Measurements from ENCODE around the gene MTOR. TPM values are rescaled to one million over a fixed set of nuclear protein-coding genes. Genes with fewer than 3 reads are reported as not detected.

The MTOR gene
- total RNA-seq, 4 donors from 2014 or later: 22.9 to 51.5 (median 40.3) TPM

DNA sequence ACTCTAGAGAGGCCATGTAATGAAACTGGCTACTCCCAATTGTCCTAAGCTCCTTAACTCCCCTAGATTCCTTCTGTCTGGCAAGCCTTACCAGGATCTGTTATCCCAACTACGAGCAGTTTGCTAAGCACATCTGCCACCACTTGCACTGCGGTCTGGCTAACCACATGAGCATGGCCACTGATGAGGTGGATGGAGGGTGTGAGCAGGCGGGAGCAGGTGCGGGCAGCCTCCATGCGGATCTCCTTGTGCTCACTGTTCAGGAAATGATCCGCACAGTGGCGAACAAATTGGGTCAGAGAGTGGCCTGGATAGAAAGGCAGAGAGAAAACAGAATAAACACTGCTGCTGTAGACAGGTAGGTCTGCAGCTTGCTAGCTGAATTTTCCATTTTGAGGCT lies 24.0 kb downstream of the MTOR start:
- Histone ChIP-seq H3K36me3 (no peaks in the 10 kb centered on the region), H3K27ac (no peak overlapping the region), H3K9me3 (no peaks in the 10 kb centered on the region), H3K4me1 (no peaks in the 10 kb centered on the region), H3K27me3 (no peaks in the 10 kb centered on the region), H3K4me3 (no peak overlapping the region)
- DNase-seq: no peak
- TF ChIP-seq, protein P1, sequence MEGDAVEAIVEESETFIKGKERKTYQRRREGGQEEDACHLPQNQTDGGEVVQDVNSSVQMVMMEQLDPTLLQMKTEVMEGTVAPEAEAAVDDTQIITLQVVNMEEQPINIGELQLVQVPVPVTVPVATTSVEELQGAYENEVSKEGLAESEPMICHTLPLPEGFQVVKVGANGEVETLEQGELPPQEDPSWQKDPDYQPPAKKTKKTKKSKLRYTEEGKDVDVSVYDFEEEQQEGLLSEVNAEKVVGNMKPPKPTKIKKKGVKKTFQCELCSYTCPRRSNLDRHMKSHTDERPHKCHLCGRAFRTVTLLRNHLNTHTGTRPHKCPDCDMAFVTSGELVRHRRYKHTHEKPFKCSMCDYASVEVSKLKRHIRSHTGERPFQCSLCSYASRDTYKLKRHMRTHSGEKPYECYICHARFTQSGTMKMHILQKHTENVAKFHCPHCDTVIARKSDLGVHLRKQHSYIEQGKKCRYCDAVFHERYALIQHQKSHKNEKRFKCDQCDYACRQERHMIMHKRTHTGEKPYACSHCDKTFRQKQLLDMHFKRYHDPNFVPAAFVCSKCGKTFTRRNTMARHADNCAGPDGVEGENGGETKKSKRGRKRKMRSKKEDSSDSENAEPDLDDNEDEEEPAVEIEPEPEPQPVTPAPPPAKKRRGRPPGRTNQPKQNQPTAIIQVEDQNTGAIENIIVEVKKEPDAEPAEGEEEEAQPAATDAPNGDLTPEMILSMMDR (IDR thresholded peaks at IDR 0.05): no peak
- TF ChIP-seq POLR2A (IDR thresholded peaks at IDR 0.05): no peak
- intact Hi-C loops (cut with DNase I; ENCODE audit: low total_unique reads): loop anchor here (10.0 kb wide), 1 partner anchor 406 kb away; no protein-coding TSS in a partner anchor

DNA sequence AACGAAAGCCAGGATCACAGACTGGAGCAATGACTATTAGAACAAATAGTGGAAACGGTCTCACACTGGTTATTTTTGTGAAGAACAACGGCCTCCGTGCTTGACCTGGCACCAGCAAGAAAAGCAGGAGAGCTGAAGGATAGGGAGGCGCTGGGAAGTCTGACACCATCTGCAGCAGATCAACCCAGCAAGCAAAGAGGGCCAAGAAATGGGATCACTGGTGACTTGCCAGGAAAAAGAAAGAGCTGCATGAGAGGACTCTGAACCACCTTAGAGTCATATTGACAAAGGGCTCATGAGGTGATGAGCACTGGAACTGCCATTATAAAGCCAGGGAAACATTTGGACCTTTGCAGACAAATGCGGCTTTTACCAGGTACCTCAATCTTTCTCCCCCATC lies 25.0 kb downstream of the MTOR start:
- Histone ChIP-seq H3K27ac (peak overlapping the region in 1 of 2 donors; percentile 35), H3K4me3 (no peak overlapping the region), H3K27me3 (no peaks in the 10 kb centered on the region), H3K9me3 (no peaks in the 10 kb centered on the region), H3K36me3 (no peaks in the 10 kb centered on the region), H3K4me1 (no peaks in the 10 kb centered on the region)
- no peak for DNase-seq
- intact Hi-C loops (cut with DNase I; ENCODE audit: low total_unique reads): loop anchor here (10.0 kb wide), 1 partner anchor 407 kb away; no protein-coding TSS in a partner anchor
- TF ChIP-seq, protein P1 (IDR thresholded peaks at IDR 0.05): no peak
- TF ChIP-seq POLR2A (IDR thresholded peaks at IDR 0.05): no peak

DNA sequence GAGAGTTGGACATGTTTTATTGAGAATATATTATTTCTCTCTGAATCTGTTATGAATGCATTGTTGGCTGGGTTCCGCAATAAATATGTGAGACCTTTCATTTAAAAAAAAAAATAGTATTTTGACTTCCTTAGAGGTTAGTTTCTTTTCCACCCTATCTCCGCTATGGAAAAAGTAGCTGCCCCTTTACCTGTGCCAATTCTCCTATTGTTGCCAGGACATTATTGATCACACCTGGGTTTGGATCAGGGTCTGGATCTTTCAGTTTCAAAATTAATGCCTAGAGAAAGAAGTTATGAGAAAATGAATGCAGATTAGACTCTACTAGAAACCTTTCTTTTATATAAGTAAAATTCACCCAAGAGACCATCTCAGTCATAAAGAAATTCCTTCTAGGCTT lies 29.1 kb downstream of the MTOR start:
- no peaks in the 10 kb centered on the region for H3K9me3 ChIP-seq
- H3K27me3 ChIP-seq: no peaks in the 10 kb centered on the region
- DNase-seq: no peak
- no peaks in the 10 kb centered on the region for H3K4me1 ChIP-seq
- H3K36me3 ChIP-seq: no peaks in the 10 kb centered on the region
- TF ChIP-seq, protein P1 (IDR thresholded peaks at IDR 0.05): no peak
- no peak for TF ChIP-seq POLR2A (IDR thresholded peaks at IDR 0.05)
- H3K4me3 ChIP-seq: no peak overlapping the region
- no peak overlapping the region for H3K27ac ChIP-seq
- intact Hi-C loops (cut with DNase I; ENCODE audit: low total_unique reads): loop anchor here (10.0 kb wide), 1 partner anchor 412 kb away; no protein-coding TSS in a partner anchor

DNA sequence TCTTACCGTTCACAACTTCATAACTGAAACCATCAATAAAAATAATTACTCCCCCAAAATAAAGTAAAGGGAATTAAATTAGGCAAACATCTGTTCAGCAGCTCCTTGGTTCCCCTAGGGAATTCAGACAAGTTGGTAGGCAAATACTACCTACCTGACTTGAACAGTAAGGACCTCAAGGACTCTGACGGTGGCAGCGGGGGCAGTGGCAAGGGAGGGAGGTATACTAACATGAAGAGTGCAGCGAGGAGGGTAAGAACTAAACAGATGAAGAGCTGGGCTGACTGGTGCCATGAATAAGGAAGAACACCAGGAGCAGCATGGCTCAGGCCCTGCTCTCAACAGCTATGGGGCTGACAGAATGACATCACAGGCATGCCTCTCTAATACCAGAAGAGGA lies 33.1 kb downstream of the MTOR start:
- intact Hi-C loops (cut with DNase I; ENCODE audit: low total_unique reads): no loop called here
- TF ChIP-seq, protein P1 (IDR thresholded peaks at IDR 0.05): no peak
- TF ChIP-seq POLR2A (IDR thresholded peaks at IDR 0.05): no peak
- Histone ChIP-seq H3K4me3 (no peak overlapping the region), H3K27me3 (no peaks in the 10 kb centered on the region), H3K9me3 (no peaks in the 10 kb centered on the region), H3K4me1 (no peaks in the 10 kb centered on the region), H3K27ac (no peak overlapping the region), H3K36me3 (no peaks in the 10 kb centered on the region)
- DNase-seq: no peak

DNA sequence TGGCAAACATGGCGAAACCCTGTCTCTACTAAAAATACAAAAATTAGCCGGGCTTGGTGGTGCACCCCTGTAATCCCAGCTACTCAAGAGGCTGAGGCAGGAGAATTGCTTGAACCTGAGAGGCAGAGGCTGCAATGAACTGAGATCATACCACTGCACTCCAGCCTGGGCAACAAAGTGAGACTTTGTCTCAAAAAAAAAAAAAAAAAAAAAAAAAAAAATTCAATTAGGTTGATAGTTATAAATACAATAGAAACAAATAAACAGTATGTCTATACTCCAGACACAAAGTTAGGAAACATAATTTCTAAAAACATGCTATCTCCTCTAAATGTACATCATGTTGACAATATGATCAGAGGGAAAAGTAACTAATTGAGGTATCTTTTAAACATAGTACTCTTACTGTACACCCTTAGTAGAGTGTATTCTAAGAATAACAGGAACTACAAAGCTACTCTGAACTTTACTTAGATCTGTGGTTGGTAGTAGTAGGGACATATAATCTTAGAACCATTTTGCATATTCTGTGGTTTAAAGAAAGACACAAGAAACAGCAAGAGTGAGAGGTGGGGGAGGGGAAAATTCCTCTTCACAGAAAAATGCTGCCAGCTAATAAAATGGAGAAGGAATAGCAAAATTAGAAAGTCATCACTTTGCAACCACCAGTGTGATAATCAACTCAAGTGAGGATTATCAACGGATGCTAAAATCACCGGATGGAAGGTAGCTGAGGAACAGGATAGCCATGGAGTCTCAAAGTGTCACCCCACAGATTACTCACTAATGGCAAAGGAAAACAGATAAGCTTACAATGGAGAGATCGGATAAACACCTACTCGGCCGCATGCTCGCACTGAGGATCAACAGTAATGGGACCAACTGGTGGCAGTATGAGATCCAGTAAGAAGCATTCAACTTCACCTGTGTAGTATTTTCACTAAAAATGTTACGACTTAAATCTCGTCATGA lies 35.0 kb downstream of the MTOR start:
- Histone ChIP-seq H3K9me3 (no peaks in the 10 kb centered on the region), H3K27ac (no peak overlapping the region), H3K36me3 (no peaks in the 10 kb centered on the region), H3K4me1 (no peaks in the 10 kb centered on the region), H3K27me3 (no peaks in the 10 kb centered on the region), H3K4me3 (no peak overlapping the region)
- intact Hi-C loops (cut with DNase I; ENCODE audit: low total_unique reads): no loop called here
- TF ChIP-seq POLR2A (IDR thresholded peaks at IDR 0.05): no peak
- TF ChIP-seq, protein P1 (IDR thresholded peaks at IDR 0.05): no peak
- no peak for DNase-seq
